HepG2 (cell line): ENCODE measurements around the gene IL11RA. TPM values are rescaled to one million over a fixed set of nuclear protein-coding genes. Genes with fewer than 3 reads are reported as not detected.

Source experiments
- ATAC-seq: fragments of 200-7000 bp; cut with Tn5 transposase; 3 replicates; pipeline ENCODE4 v1.9.1; 2020; ENCODE audit warnings: mild to moderate bottlenecking, moderate library complexity
- BruUV-seq: library from RNA; stranded (reverse); fragments of 400-500 nt; replicated peaks from 2 replicates; lab custom pipeline; 2021; lab: Mats Ljungman, UMichigan
- CTCF ChIA-PET: fragments of 300-600 bp; formaldehyde crosslinking; extraction: SDS; loops from one replicate; lab custom pipeline; 2021; ENCODE audit warnings: low total read pairs, inconsistent platforms, low intra/inter-chr PET ratio; lab: Yijun Ruan, JAX
- POLR2A ChIA-PET: fragments of 350-600 bp; sonication (Branson Sonifier 250); formaldehyde crosslinking; loops from one replicate; lab custom pipeline; 2020; ENCODE audit warnings: antibody characterized with exemption, inconsistent platforms; lab: Yijun Ruan, JAX
- DNase-seq: peaks from one replicate; pipeline ENCODE4 v3.0.0-alpha.2; 2015; ENCODE audit warnings: low spot score
- FAIRE-seq: peaks from 3 replicates; lab custom pipeline; 2011; peaks lifted over from hg19 to GRCh38; lab: Jason Lieb, UNC
- H2AFZ ChIP-seq: one replicate; pipeline ENCODE4 v1.6.1; 2011; ENCODE audit warnings: low read length, inconsistent platforms
- H3K27ac ChIP-seq: fragments of 300-600 bp; 3 replicates; pipeline ENCODE4 v1.8.0; 2011; ENCODE audit warnings: mixed run types, mild to moderate bottlenecking, mixed read lengths, low read length, inconsistent platforms; ENCODE audit not compliant: insufficient read depth; ENCODE audit errors: extremely low read length
- H3K27me3 ChIP-seq, 2 experiments: fragments of 200-600 bp in 1 of 2; 2 replicates in 1 of 2; 3 replicates in 1 of 2; pipeline versions ENCODE4 v1.6.0 to v1.8.0; 2011; ENCODE audit warnings: low read length in 2 of 2, mild to moderate bottlenecking in 2 of 2, moderate library complexity in 2 of 2, inconsistent platforms in 1 of 2; ENCODE audit not compliant: insufficient read depth in 2 of 2, control insufficient read depth in 1 of 2
- H3K36me3 ChIP-seq, 2 experiments: fragments of 200-600 bp in 1 of 2; replicated peaks in 1 of 2; 2 replicates in 1 of 2; 3 replicates in 1 of 2; pipeline versions ENCODE4 v1.5.1 to v1.8.0; 2011; ENCODE audit warnings: low read length in 2 of 2, inconsistent platforms in 1 of 2; ENCODE audit not compliant: insufficient read depth in 2 of 2, control insufficient read depth in 1 of 2
- H3K4me1 ChIP-seq: 2 replicates; pipeline ENCODE4 v1.5.1; 2012; ENCODE audit warnings: low read length, inconsistent platforms; ENCODE audit not compliant: insufficient read depth
- H3K4me2 ChIP-seq: 2 replicates; pipeline ENCODE4 v1.6.0; 2011; ENCODE audit warnings: low read depth, low read length, inconsistent platforms
- H3K4me3 ChIP-seq, 3 experiments: fragments of 200-600 bp in 1 of 3; sonication (generic), shearing (Covaris generic) in 1 of 3; replicated peaks in 1 of 3; 2 replicates each; pipeline ENCODE4 v1.5.1; 2011 to 2016; ENCODE audit warnings: low read length in 3 of 3, inconsistent platforms in 2 of 3, low read depth in 2 of 3, mild to moderate bottlenecking in 2 of 3, control low read depth in 1 of 3, mixed read lengths in 1 of 3; ENCODE audit not compliant: insufficient read depth in 1 of 3
- H3K79me2 ChIP-seq: one replicate; pipeline ENCODE4 v1.6.1; 2011; ENCODE audit warnings: low read length, inconsistent platforms; ENCODE audit not compliant: insufficient read depth
- H3K9ac ChIP-seq: 2 replicates; pipeline ENCODE4 v1.6.0; 2011; ENCODE audit warnings: mild to moderate bottlenecking, low read depth, low read length, inconsistent platforms; ENCODE audit not compliant: insufficient read depth
- H3K9me3 ChIP-seq: 2 replicates; pipeline ENCODE4 v1.5.1; 2012; ENCODE audit warnings: mild to moderate bottlenecking, low read length
- H4K20me1 ChIP-seq: 2 replicates; pipeline ENCODE4 v1.6.0; 2011; ENCODE audit warnings: inconsistent platforms, mild to moderate bottlenecking, low read length, moderate library complexity; ENCODE audit not compliant: insufficient read depth
- GATAD1 ChIP-seq: IDR thresholded peaks from 2 replicates; pipeline ENCODE4 v1.6.1; 2016; ENCODE audit warnings: missing genetic modification reagents, missing compliant biosample characterization
- IRF2 ChIP-seq: IDR thresholded peaks from 2 replicates; pipeline ENCODE4 v1.6.1; 2018; ENCODE audit warnings: missing genetic modification reagents, missing compliant biosample characterization
- PAWR ChIP-seq: sonication (generic); formaldehyde crosslinking; IDR thresholded peaks from 2 replicates; pipeline ENCODE4 v1.4.0; 2020; ENCODE audit warnings: missing genetic modification reagents, mild to moderate bottlenecking, borderline replicate concordance
- RFX5 ChIP-seq: IDR thresholded peaks from 2 replicates; pipeline ENCODE4 v1.6.1; 2011; ENCODE audit warnings: low read depth, low read length, improper control_type of control experiment
- SNAI1 ChIP-seq: sonication (generic); formaldehyde crosslinking; IDR thresholded peaks from 2 replicates; pipeline ENCODE4 v1.5.0; 2020; ENCODE audit warnings: mild to moderate bottlenecking, missing genetic modification reagents, borderline replicate concordance
- TBX2 ChIP-seq: sonication (generic); formaldehyde crosslinking; IDR thresholded peaks from 2 replicates; pipeline ENCODE4 v1.5.0; 2020; ENCODE audit warnings: missing genetic modification reagents, mild to moderate bottlenecking, borderline replicate concordance
- ZNF17 ChIP-seq: sonication (generic); formaldehyde crosslinking; IDR thresholded peaks from 2 replicates; pipeline ENCODE4 v1.5.0; 2020; ENCODE audit warnings: mild to moderate bottlenecking, missing genetic modification reagents
- ZNF724P ChIP-seq: sonication (generic); formaldehyde crosslinking; IDR thresholded peaks from 2 replicates; pipeline ENCODE4 v1.8.0; 2022; ENCODE audit warnings: missing genetic modification reagents, borderline replicate concordance
- ZNF775 ChIP-seq: sonication (generic); formaldehyde crosslinking; IDR thresholded peaks from 2 replicates; pipeline ENCODE4 v1.4.0; 2020; ENCODE audit warnings: missing genetic modification reagents, mild to moderate bottlenecking, moderate library complexity, borderline replicate concordance
- WGBS: methylation state at CpG from one replicate; pipeline ENCODE4 v1.1.6; 2017; ENCODE audit warnings: low lambda C conversion rate; 5-methylcytosine and 5-hydroxymethylcytosine counted together
- in situ Hi-C: cut with HindIII; loops from 2 replicates; pipeline ENCODE4 v1.10.0; 2017; ENCODE audit warnings: low pct_unique_long_range_greater_than_20kb; ENCODE audit not compliant: extremely low pct_ligation_motif_present
- intact Hi-C: fragments of 100-400 bp; cut with micrococcal nuclease; formaldehyde crosslinking; loops from one replicate; pipeline ENCODE4 v1.10.0; 2022; ENCODE audit not compliant: unreplicated experiment
- polyA plus RNA-seq, 8 experiments: library from polyadenylated mRNA; depleted of rRNA in 3 of 8; stranded (reverse) in 7 of 8; unstranded in 1 of 8; fragments of >200 nt; fragmentation: Illumina TruSeq in 4 of 8; extraction: Trizol in 4 of 8; gene quantifications; 2 replicates each; pipeline versions ENCODE4 v1.2.1 to v1.2.3, GENCODE V29; 2011 to 2016; ENCODE audit warnings: low read depth in 4 of 8, missing spikeins in 1 of 8, mixed read lengths in 1 of 8; ENCODE audit not compliant: insufficient read depth in 1 of 8
- total RNA-seq, 5 experiments: library from RNA; depleted of rRNA; stranded (reverse); fragments of >200 nt; fragmentation: Illumina TruSeq; extraction: Trizol; gene quantifications; 2 replicates each; pipeline ENCODE4 v1.2.3, GENCODE V29; 2016; ENCODE audit warnings: low read depth in 1 of 5
- TF ChIP-seq, protein P1 (sequence below): sonication (generic); formaldehyde crosslinking; IDR thresholded peaks from 2 replicates; pipeline ENCODE4 v1.4.0; 2020; ENCODE audit warnings: missing genetic modification reagents
- TF ChIP-seq, protein P2 (sequence below): IDR thresholded peaks from 2 replicates; pipeline ENCODE4 v1.6.1; 2016
- TF ChIP-seq, protein P3 (sequence below): sonication (generic); formaldehyde crosslinking; IDR thresholded peaks from 2 replicates; pipeline ENCODE4 v1.4.0; 2020; ENCODE audit warnings: missing genetic modification reagents
- TF ChIP-seq, protein P4 (sequence below): sonication (generic); formaldehyde crosslinking; IDR thresholded peaks from 2 replicates; pipeline ENCODE4 v1.4.0; 2020; ENCODE audit warnings: missing genetic modification reagents, borderline replicate concordance

The IL11RA gene
- total and polyA plus RNA-seq, 2 of the 13 experiments (the other 11 are each of a cell fraction or from before 2014, with no cell fraction given), result 2.0 to 4.2 TPM

DNA sequence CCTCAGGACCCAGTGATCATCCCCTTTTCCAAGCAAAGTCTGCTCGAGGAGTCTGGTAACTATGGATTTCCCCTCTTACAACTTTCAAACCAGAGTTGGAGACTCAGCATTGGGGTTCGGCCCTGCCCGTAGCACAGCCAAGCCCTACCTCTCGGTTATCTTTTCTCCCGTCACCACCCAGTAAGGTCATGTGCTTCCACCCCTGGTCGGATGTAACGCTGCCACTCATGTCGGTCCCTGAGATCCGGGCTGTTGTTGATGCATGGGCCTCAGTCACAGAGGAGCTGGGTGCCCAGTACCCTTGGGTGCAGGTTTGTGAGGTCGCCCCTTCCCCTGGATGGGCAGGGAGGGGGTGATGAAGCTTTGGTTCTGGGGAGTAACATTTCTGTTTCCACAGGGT, 4.3 kb upstream of the IL11RA start (continued):
- TF ChIP-seq ZNF775 (CRISPR knock-in tag) (no peak), ZNF724P (CRISPR knock-in tag) (no peak), ZNF17 (CRISPR knock-in tag) (no peak), SNAI1 (CRISPR knock-in tag) (no peak)
- TF ChIP-seq, protein P1, sequence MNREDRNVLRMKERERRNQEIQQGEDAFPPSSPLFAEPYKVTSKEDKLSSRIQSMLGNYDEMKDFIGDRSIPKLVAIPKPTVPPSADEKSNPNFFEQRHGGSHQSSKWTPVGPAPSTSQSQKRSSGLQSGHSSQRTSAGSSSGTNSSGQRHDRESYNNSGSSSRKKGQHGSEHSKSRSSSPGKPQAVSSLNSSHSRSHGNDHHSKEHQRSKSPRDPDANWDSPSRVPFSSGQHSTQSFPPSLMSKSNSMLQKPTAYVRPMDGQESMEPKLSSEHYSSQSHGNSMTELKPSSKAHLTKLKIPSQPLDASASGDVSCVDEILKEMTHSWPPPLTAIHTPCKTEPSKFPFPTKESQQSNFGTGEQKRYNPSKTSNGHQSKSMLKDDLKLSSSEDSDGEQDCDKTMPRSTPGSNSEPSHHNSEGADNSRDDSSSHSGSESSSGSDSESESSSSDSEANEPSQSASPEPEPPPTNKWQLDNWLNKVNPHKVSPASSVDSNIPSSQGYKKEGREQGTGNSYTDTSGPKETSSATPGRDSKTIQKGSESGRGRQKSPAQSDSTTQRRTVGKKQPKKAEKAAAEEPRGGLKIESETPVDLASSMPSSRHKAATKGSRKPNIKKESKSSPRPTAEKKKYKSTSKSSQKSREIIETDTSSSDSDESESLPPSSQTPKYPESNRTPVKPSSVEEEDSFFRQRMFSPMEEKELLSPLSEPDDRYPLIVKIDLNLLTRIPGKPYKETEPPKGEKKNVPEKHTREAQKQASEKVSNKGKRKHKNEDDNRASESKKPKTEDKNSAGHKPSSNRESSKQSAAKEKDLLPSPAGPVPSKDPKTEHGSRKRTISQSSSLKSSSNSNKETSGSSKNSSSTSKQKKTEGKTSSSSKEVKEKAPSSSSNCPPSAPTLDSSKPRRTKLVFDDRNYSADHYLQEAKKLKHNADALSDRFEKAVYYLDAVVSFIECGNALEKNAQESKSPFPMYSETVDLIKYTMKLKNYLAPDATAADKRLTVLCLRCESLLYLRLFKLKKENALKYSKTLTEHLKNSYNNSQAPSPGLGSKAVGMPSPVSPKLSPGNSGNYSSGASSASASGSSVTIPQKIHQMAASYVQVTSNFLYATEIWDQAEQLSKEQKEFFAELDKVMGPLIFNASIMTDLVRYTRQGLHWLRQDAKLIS (CRISPR knock-in tag), result no peak
- TF ChIP-seq, protein P2, sequence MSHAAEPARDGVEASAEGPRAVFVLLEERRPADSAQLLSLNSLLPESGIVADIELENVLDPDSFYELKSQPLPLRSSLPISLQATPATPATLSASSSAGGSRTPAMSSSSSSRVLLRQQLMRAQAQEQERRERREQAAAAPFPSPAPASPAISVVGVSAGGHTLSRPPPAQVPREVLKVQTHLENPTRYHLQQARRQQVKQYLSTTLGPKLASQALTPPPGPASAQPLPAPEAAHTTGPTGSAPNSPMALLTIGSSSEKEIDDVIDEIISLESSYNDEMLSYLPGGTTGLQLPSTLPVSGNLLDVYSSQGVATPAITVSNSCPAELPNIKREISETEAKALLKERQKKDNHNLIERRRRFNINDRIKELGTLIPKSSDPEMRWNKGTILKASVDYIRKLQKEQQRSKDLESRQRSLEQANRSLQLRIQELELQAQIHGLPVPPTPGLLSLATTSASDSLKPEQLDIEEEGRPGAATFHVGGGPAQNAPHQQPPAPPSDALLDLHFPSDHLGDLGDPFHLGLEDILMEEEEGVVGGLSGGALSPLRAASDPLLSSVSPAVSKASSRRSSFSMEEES, result 0 out of 2 replicates have a peak, but pooled peaks have one; percentile 15

DNA sequence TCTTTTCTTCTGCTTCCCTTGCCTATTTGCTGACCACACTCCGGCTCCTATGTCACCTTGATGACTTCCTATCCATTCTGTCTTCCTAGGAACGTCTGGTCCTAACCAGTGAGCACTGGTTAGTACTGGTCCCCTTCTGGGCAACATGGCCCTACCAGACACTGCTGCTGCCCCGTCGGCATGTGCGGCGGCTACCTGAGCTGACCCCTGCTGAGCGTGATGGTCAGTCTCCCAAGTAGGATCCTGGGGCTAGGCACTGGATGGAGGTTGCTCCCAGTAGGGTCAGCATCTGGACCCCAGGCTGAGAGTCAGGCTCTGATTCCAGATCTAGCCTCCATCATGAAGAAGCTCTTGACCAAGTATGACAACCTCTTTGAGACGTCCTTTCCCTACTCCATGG, 3.3 kb upstream of the IL11RA start:
- ChIA-PET POLR2A (interaction anchor here (2.3 kb wide), 1 partner anchor 11 kb away, joined by 10 read pairs; the partner anchor contains the start of gene SIGMAR1), CTCF (no interaction called here)
- no peak overlapping the region for H3K27ac ChIP-seq
- WGBS, result 95% methylated on average over 8 of the region's 8 CpGs
- H2AFZ ChIP-seq, result no peak overlapping the region
- peaks cover 16% of the 10 kb centered on the region for H3K79me2 ChIP-seq
- H3K36me3 ChIP-seq, result peaks cover 8 to 18% of the 10 kb centered on the region in 2 experiments
- FAIRE-seq, result no peak
- DNase-seq, result no peak
- peaks cover 77% of the 10 kb centered on the region for H3K4me1 ChIP-seq
- H4K20me1 ChIP-seq, result no peaks in the 10 kb centered on the region
- ATAC-seq, result no peak
- no TSS peak for BruUV-seq
- H3K27me3 ChIP-seq, result no peaks in the 10 kb centered on the region; a peak in 1 of 5 replicates
- H3K4me3 ChIP-seq, result peak overlapping the region in 1 of 3 experiments; percentile 88; a peak in 1 of 6 replicates
- H3K4me2 ChIP-seq, result no peak overlapping the region; the same call in 1 of the 2 replicates
- in situ Hi-C loops (no loop called here), intact Hi-C loops (no loop called here)
- H3K9me3 ChIP-seq, result no peaks in the 10 kb centered on the region
- H3K9ac ChIP-seq, result no peak overlapping the region
- TF ChIP-seq, protein P3, sequence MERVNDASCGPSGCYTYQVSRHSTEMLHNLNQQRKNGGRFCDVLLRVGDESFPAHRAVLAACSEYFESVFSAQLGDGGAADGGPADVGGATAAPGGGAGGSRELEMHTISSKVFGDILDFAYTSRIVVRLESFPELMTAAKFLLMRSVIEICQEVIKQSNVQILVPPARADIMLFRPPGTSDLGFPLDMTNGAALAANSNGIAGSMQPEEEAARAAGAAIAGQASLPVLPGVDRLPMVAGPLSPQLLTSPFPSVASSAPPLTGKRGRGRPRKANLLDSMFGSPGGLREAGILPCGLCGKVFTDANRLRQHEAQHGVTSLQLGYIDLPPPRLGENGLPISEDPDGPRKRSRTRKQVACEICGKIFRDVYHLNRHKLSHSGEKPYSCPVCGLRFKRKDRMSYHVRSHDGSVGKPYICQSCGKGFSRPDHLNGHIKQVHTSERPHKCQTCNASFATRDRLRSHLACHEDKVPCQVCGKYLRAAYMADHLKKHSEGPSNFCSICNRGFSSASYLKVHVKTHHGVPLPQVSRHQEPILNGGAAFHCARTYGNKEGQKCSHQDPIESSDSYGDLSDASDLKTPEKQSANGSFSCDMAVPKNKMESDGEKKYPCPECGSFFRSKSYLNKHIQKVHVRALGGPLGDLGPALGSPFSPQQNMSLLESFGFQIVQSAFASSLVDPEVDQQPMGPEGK (CRISPR knock-in tag), result no peak
- TF ChIP-seq, protein P4, sequence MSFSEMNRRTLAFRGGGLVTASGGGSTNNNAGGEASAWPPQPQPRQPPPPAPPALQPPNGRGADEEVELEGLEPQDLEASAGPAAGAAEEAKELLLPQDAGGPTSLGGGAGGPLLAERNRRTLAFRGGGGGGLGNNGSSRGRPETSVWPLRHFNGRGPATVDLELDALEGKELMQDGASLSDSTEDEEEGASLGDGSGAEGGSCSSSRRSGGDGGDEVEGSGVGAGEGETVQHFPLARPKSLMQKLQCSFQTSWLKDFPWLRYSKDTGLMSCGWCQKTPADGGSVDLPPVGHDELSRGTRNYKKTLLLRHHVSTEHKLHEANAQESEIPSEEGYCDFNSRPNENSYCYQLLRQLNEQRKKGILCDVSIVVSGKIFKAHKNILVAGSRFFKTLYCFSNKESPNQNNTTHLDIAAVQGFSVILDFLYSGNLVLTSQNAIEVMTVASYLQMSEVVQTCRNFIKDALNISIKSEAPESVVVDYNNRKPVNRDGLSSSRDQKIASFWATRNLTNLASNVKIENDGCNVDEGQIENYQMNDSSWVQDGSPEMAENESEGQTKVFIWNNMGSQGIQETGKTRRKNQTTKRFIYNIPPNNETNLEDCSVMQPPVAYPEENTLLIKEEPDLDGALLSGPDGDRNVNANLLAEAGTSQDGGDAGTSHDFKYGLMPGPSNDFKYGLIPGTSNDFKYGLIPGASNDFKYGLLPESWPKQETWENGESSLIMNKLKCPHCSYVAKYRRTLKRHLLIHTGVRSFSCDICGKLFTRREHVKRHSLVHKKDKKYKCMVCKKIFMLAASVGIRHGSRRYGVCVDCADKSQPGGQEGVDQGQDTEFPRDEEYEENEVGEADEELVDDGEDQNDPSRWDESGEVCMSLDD, result no peak
- TF ChIP-seq RFX5 (no peak), IRF2 (no peak), PAWR (no peak), TBX2 (no peak), GATAD1 (CRISPR knock-in tag) (no peak)
